Liver (tissue), 9 donors: ENCODE results near the gene ENG. TPM values are rescaled to one million over a fixed set of nuclear protein-coding genes. Genes with fewer than 3 reads are reported as not detected.

Experiments used
- DNase-seq: peaks from one replicate; pipeline ENCODE4 v3.0.0-alpha.2; 2017; ENCODE audit warnings: low spot score
- H3K27ac ChIP-seq, 2 donors: one replicate each; pipeline ENCODE4 v1.7.0; 2013; ENCODE audit warnings: inconsistent platforms in 2 of 2, low read length in 2 of 2, control low read depth in 1 of 2, low read depth in 1 of 2, mild to moderate bottlenecking in 1 of 2
- H3K27me3 ChIP-seq, 4 donors: one replicate each; pipeline versions ENCODE4 v1.6.1 to v1.7.0; 2013; ENCODE audit warnings: low read length in 3 of 4, inconsistent platforms in 1 of 4, mild to moderate bottlenecking in 1 of 4, moderate library complexity in 1 of 4; ENCODE audit not compliant: control insufficient read depth in 4 of 4, insufficient read depth in 4 of 4
- H3K36me3 ChIP-seq, 4 donors: one replicate each; pipeline versions ENCODE4 v1.6.1 to v1.7.0; 2013; ENCODE audit warnings: low read length in 3 of 4, mild to moderate bottlenecking in 3 of 4, low read depth in 1 of 4, moderate library complexity in 1 of 4; ENCODE audit not compliant: control insufficient read depth in 4 of 4, insufficient read depth in 3 of 4
- H3K4me1 ChIP-seq, 4 donors: one replicate each; pipeline versions ENCODE4 v1.6.1 to v1.7.0; 2013; ENCODE audit warnings: low read length in 3 of 4, mild to moderate bottlenecking in 3 of 4, moderate library complexity in 1 of 4; ENCODE audit not compliant: control insufficient read depth in 4 of 4, insufficient read depth in 4 of 4
- H3K4me3 ChIP-seq, 3 donors: one replicate each; pipeline versions ENCODE4 v1.6.1 to v1.7.0; 2013; ENCODE audit warnings: low read length in 3 of 3, control low read depth in 1 of 3, low read depth in 1 of 3, mild to moderate bottlenecking in 1 of 3
- H3K9ac ChIP-seq, 2 donors: one replicate each; pipeline ENCODE4 v1.7.0; 2013; ENCODE audit warnings: low read length in 2 of 2, mild to moderate bottlenecking in 2 of 2, moderate library complexity in 2 of 2, control low read depth in 1 of 2, low read depth in 1 of 2
- H3K9me3 ChIP-seq, 4 donors: one replicate each; pipeline versions ENCODE4 v1.6.1 to v1.7.0; 2013; ENCODE audit warnings: low read length in 3 of 4; ENCODE audit not compliant: control insufficient read depth in 4 of 4
- EGR1 ChIP-seq, 2 donors: IDR thresholded peaks; 2 replicates each; pipeline ENCODE4 v1.6.1; 2016 to 2018; ENCODE audit warnings: antibody characterized with exemption in 2 of 2, low read depth in 2 of 2
- FOXA1 ChIP-seq: IDR thresholded peaks from 2 replicates; pipeline ENCODE4 v1.6.1; 2016; ENCODE audit warnings: antibody characterized with exemption
- FOXA2 ChIP-seq: IDR thresholded peaks from 2 replicates; pipeline ENCODE4 v1.6.1; 2016; ENCODE audit warnings: antibody characterized with exemption
- GABPA ChIP-seq, 2 donors: IDR thresholded peaks in 1 of 2; conservative IDR thresholded peaks in 1 of 2; 2 replicates each; pipeline ENCODE4 v1.6.1; 2016; ENCODE audit warnings: antibody characterized with exemption in 2 of 2, mild to moderate bottlenecking in 1 of 2, moderate library complexity in 1 of 2
- HNF4A ChIP-seq, 2 donors: conservative IDR thresholded peaks; 2 replicates each; pipeline ENCODE4 v1.6.1; 2016; ENCODE audit warnings: antibody characterized with exemption in 2 of 2, mild to moderate bottlenecking in 2 of 2
- HNF4G ChIP-seq: IDR thresholded peaks from 2 replicates; pipeline ENCODE4 v1.6.1; 2016; ENCODE audit warnings: antibody characterized with exemption
- JUND ChIP-seq, 2 donors: IDR thresholded peaks; 2 replicates each; pipeline ENCODE4 v1.6.1; 2016; ENCODE audit warnings: antibody characterized with exemption in 2 of 2
- NR2F2 ChIP-seq: IDR thresholded peaks from 2 replicates; pipeline ENCODE4 v1.6.1; 2016; ENCODE audit warnings: antibody characterized with exemption
- RAD21 ChIP-seq, 2 donors: IDR thresholded peaks; 2 replicates each; pipeline ENCODE4 v1.6.1; 2016; ENCODE audit warnings: antibody characterized with exemption in 2 of 2, mild to moderate bottlenecking in 2 of 2
- RXRA ChIP-seq, 2 donors: IDR thresholded peaks; 2 replicates each; pipeline ENCODE4 v1.6.1; 2017 to 2018; ENCODE audit warnings: antibody characterized with exemption in 2 of 2, mild to moderate bottlenecking in 1 of 2
- SP1 ChIP-seq: IDR thresholded peaks from 2 replicates; pipeline ENCODE4 v1.6.1; 2018; ENCODE audit warnings: antibody characterized with exemption, mild to moderate bottlenecking
- TAF1 ChIP-seq: conservative IDR thresholded peaks from 2 replicates; pipeline ENCODE4 v1.6.1; 2016; ENCODE audit warnings: antibody characterized with exemption, mild to moderate bottlenecking
- YY1 ChIP-seq: IDR thresholded peaks from 2 replicates; pipeline ENCODE4 v1.6.1; 2016; ENCODE audit warnings: antibody characterized with exemption, mild to moderate bottlenecking
- WGBS: extraction: QIAGEN DNeasy Blood & Tissue Kit; methylation state at CpG from one replicate; pipeline ENCODE4 v1.1.7; 2013; 5-methylcytosine and 5-hydroxymethylcytosine counted together
- polyA plus RNA-seq, 2 donors: library from polyadenylated mRNA; stranded (reverse) in 1 of 2; unstranded in 1 of 2; fragments of 200-250 nt in 1 of 2; fragments of >200 nt in 1 of 2; fragmentation: Nextera tagmentation in 1 of 2; extraction: Ambion mirVana in 1 of 2; gene quantifications; one replicate each; pipeline versions ENCODE4 v1.2.1 to v1.2.3, GENCODE V29; 2013 to 2015
- total RNA-seq, 2 donors: library from RNA; depleted of rRNA; stranded (reverse); fragments of >200 nt; gene quantifications; one replicate each; pipeline ENCODE4 v1.2.3, GENCODE V29; 2014
- TF ChIP-seq, protein P1 (sequence below): IDR thresholded peaks from 2 replicates; pipeline ENCODE4 v1.6.1; 2016; ENCODE audit warnings: antibody characterized with exemption
- TF ChIP-seq, protein P2 (sequence below): IDR thresholded peaks from 2 replicates; pipeline ENCODE4 v1.6.1; 2016; ENCODE audit warnings: antibody characterized with exemption, mild to moderate bottlenecking
- TF ChIP-seq, protein P3 (sequence below): IDR thresholded peaks from 2 replicates; pipeline ENCODE4 v1.6.1; 2016; ENCODE audit warnings: antibody characterized with exemption
- TF ChIP-seq, protein P4 (sequence below): fragments of 150-350 bp; IDR thresholded peaks from 2 replicates; pipeline ENCODE4 v1.5.1; 2017; ENCODE audit warnings: improper control_type of control experiment, low read depth, low read length; ENCODE audit not compliant: missing input control
- TF ChIP-seq, protein P5 (sequence below): IDR thresholded peaks from 2 replicates; pipeline ENCODE4 v1.6.1; 2016; ENCODE audit warnings: antibody characterized with exemption
- donor health status: healthy.
- donor health status: healthy.
- donor health status: healthy.
- donor health status: healthy.
- donor health status: healthy.

ENG gene
- total and polyA plus RNA-seq, 4 donors = 12.8 to 91.3 (median 24.2) TPM

DNA sequence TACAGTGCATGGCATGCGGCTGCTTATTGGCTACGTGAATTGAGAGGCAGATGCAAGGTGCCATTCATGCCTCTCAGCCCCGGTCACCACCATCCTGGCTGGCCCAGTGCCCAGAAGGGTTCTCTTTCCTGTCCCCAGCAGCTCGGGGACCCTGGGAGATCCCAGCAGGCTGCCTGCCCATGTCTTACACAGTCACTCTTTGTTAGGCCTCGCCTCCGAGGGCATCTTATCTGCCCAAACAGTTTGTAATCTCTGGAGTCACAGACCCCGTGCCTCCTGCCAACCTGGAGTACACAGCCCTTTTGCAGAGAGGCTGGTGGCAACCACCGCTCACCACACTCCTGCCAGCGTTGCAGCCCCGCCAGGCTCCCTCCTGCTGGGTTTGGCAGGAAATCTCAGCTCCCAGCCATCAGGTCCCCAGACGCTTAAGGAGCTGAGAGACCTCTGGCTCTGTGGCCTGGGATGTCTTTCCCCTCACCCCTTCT is 30.0 kb upstream of the ENG start:
- Histone ChIP-seq H3K27me3 (no peaks in the 10 kb centered on the region), H3K36me3 (peaks cover 7 to 21% (median 13%) of the 10 kb centered on the region in 4 donors), H3K9ac (no peak overlapping the region), H3K4me1 (no peaks in the 10 kb centered on the region), H3K9me3 (no peaks in the 10 kb centered on the region), H3K27ac (no peak overlapping the region), H3K4me3 (no peak overlapping the region)
- TF ChIP-seq EGR1 (IDR thresholded peaks at IDR 0.05; ENCODE audit: low read depth in 2 of 2) = no peak
- no peak for TF ChIP-seq TAF1
- no peak for TF ChIP-seq JUND (IDR thresholded peaks at IDR 0.05)
- TF ChIP-seq, protein P1, sequence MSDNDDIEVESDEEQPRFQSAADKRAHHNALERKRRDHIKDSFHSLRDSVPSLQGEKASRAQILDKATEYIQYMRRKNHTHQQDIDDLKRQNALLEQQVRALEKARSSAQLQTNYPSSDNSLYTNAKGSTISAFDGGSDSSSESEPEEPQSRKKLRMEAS = no peak
- TF ChIP-seq, protein P2, sequence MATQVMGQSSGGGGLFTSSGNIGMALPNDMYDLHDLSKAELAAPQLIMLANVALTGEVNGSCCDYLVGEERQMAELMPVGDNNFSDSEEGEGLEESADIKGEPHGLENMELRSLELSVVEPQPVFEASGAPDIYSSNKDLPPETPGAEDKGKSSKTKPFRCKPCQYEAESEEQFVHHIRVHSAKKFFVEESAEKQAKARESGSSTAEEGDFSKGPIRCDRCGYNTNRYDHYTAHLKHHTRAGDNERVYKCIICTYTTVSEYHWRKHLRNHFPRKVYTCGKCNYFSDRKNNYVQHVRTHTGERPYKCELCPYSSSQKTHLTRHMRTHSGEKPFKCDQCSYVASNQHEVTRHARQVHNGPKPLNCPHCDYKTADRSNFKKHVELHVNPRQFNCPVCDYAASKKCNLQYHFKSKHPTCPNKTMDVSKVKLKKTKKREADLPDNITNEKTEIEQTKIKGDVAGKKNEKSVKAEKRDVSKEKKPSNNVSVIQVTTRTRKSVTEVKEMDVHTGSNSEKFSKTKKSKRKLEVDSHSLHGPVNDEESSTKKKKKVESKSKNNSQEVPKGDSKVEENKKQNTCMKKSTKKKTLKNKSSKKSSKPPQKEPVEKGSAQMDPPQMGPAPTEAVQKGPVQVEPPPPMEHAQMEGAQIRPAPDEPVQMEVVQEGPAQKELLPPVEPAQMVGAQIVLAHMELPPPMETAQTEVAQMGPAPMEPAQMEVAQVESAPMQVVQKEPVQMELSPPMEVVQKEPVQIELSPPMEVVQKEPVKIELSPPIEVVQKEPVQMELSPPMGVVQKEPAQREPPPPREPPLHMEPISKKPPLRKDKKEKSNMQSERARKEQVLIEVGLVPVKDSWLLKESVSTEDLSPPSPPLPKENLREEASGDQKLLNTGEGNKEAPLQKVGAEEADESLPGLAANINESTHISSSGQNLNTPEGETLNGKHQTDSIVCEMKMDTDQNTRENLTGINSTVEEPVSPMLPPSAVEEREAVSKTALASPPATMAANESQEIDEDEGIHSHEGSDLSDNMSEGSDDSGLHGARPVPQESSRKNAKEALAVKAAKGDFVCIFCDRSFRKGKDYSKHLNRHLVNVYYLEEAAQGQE = no peak
- TF ChIP-seq HNF4G = no peak
- TF ChIP-seq SP1 = no peak
- TF ChIP-seq RXRA (IDR thresholded peaks at IDR 0.05) = no peak
- no peak for TF ChIP-seq FOXA1
- 67% methylated on average over 11 of the region's 11 CpGs for WGBS
- no peak for DNase-seq

DNA sequence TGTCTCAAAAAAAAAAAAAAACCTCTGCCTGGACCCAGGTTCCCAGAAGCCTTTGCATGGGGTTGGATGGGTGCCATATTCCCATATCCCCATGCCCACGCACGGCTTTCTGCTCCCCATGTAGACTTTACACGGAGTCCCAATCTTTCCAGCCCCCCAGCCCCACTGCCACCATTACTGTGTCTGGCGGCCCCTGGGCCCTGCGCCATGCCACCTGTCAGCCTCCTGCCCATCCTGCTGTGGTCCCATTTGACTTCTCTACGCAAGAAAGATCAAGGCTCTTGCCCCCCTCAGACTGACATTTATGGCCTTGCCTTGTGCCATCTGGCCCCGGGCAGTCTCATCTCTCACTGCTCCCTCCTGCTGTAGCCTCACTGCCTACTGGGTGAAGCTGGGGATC is 29.5 kb upstream of the ENG start:
- WGBS = 86% methylated on average over 7 of the region's 7 CpGs
- Histone ChIP-seq H3K36me3 (peaks cover 7 to 21% (median 13%) of the 10 kb centered on the region in 4 donors), H3K27me3 (no peaks in the 10 kb centered on the region), H3K4me1 (no peaks in the 10 kb centered on the region), H3K9ac (no peak overlapping the region), H3K9me3 (no peaks in the 10 kb centered on the region), H3K27ac (no peak overlapping the region), H3K4me3 (no peak overlapping the region)
- DNase-seq = no peak
- TF ChIP-seq FOXA1 (no peak), HNF4A (conservative IDR thresholded peaks at IDR 0.05) (no peak), RXRA (IDR thresholded peaks at IDR 0.05) (no peak), JUND (IDR thresholded peaks at IDR 0.05) (no peak), TAF1 (no peak), HNF4G (no peak), NR2F2 (no peak), RAD21 (IDR thresholded peaks at IDR 0.05) (no peak), SP1 (no peak), GABPA (IDR thresholded peaks at IDR 0.05 in 1 of 2, conservative IDR thresholded peaks at IDR 0.05 in 1 of 2) (no peak), YY1 (no peak), FOXA2 (no peak), EGR1 (IDR thresholded peaks at IDR 0.05; ENCODE audit: low read depth in 2 of 2) (no peak)
- TF ChIP-seq, protein P1 = no peak
- TF ChIP-seq, protein P3, sequence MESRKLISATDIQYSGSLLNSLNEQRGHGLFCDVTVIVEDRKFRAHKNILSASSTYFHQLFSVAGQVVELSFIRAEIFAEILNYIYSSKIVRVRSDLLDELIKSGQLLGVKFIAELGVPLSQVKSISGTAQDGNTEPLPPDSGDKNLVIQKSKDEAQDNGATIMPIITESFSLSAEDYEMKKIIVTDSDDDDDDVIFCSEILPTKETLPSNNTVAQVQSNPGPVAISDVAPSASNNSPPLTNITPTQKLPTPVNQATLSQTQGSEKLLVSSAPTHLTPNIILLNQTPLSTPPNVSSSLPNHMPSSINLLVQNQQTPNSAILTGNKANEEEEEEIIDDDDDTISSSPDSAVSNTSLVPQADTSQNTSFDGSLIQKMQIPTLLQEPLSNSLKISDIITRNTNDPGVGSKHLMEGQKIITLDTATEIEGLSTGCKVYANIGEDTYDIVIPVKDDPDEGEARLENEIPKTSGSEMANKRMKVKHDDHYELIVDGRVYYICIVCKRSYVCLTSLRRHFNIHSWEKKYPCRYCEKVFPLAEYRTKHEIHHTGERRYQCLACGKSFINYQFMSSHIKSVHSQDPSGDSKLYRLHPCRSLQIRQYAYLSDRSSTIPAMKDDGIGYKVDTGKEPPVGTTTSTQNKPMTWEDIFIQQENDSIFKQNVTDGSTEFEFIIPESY = no peak
- TF ChIP-seq, protein P4, sequence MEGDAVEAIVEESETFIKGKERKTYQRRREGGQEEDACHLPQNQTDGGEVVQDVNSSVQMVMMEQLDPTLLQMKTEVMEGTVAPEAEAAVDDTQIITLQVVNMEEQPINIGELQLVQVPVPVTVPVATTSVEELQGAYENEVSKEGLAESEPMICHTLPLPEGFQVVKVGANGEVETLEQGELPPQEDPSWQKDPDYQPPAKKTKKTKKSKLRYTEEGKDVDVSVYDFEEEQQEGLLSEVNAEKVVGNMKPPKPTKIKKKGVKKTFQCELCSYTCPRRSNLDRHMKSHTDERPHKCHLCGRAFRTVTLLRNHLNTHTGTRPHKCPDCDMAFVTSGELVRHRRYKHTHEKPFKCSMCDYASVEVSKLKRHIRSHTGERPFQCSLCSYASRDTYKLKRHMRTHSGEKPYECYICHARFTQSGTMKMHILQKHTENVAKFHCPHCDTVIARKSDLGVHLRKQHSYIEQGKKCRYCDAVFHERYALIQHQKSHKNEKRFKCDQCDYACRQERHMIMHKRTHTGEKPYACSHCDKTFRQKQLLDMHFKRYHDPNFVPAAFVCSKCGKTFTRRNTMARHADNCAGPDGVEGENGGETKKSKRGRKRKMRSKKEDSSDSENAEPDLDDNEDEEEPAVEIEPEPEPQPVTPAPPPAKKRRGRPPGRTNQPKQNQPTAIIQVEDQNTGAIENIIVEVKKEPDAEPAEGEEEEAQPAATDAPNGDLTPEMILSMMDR = no peak
- TF ChIP-seq, protein P5, sequence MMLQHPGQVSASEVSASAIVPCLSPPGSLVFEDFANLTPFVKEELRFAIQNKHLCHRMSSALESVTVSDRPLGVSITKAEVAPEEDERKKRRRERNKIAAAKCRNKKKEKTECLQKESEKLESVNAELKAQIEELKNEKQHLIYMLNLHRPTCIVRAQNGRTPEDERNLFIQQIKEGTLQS = no peak
- TF ChIP-seq, protein P2 = no peak
